T-helper 1 cell treated with Interleukin-12 subunit alpha and Interleukin-12 subunit beta and Interleukin-4 antibody, amounts not matched to agents 30 μg/mL and 1 μg/mL, for 36 hours (primary cell): ENCODE measurements around the gene CGA.

ENCODE experiments used
- H3K27ac Mint-ChIP-seq: one replicate; pipeline ENCODE4 v1.8.0; 2021; ENCODE audit warnings: mild to moderate bottlenecking, mixed read lengths
- H3K27me3 Mint-ChIP-seq: one replicate; pipeline ENCODE4 v1.8.0; 2021; ENCODE audit warnings: low read depth, mixed read lengths
- H3K36me3 Mint-ChIP-seq: one replicate; pipeline ENCODE4 v1.8.0; 2021; ENCODE audit warnings: low read depth, mixed read lengths
- H3K4me1 Mint-ChIP-seq: one replicate; pipeline ENCODE4 v1.8.0; 2021; ENCODE audit warnings: low read depth, mixed read lengths
- H3K4me3 Mint-ChIP-seq: one replicate; pipeline ENCODE4 v1.8.0; 2021; ENCODE audit warnings: mild to moderate bottlenecking, moderate library complexity, mixed read lengths
- H3K9me3 Mint-ChIP-seq: one replicate; pipeline ENCODE4 v1.8.0; 2021; ENCODE audit warnings: mixed read lengths

Gene CGA

GRCh38 chr6:87070741-87071140 is 24.2 kb downstream of the CGA start:
- H3K36me3 Mint-ChIP-seq, result no peaks in the 10 kb centered on the region
- H3K4me1 Mint-ChIP-seq, result peaks cover 3% of the 10 kb centered on the region
- peaks cover 31% of the 10 kb centered on the region for H3K27me3 Mint-ChIP-seq
- H3K4me3 Mint-ChIP-seq, result no peak overlapping the region
- no peak overlapping the region for H3K27ac Mint-ChIP-seq
- H3K9me3 Mint-ChIP-seq, result no peaks in the 10 kb centered on the region

GRCh38 chr6:87068795-87069194 is 26.1 kb downstream of the CGA start:
- Mint-ChIP-seq H3K36me3 (no peaks in the 10 kb centered on the region), H3K27ac (no peak overlapping the region), H3K27me3 (peaks cover 31% of the 10 kb centered on the region)

GRCh38 chr6:87066449-87067333 is 28.2 kb downstream of the CGA start:
- Mint-ChIP-seq H3K27ac (no peak overlapping the region), H3K4me3 (peak overlapping the region; percentile 3), H3K4me1 (peaks cover 3% of the 10 kb centered on the region), H3K27me3 (peaks cover 30% of the 10 kb centered on the region), H3K36me3 (no peaks in the 10 kb centered on the region), H3K9me3 (no peaks in the 10 kb centered on the region)

More at GRCh38 chr6:87068795-87069194, 26.1 kb downstream of the CGA start:
- Mint-ChIP-seq H3K4me3 (no peak overlapping the region), H3K9me3 (no peaks in the 10 kb centered on the region), H3K4me1 (peaks cover 3% of the 10 kb centered on the region)

GRCh38 chr6:87065117-87065516 is 29.8 kb downstream of the CGA start:
- Mint-ChIP-seq H3K4me1 (peaks cover 3% of the 10 kb centered on the region), H3K9me3 (no peaks in the 10 kb centered on the region), H3K4me3 (no peak overlapping the region), H3K36me3 (no peaks in the 10 kb centered on the region), H3K27ac (no peak overlapping the region), H3K27me3 (peaks cover 22% of the 10 kb centered on the region)

- peaks cover 3% of the 10 kb centered on the region for H3K4me1 Mint-ChIP-seq
- H3K4me3 Mint-ChIP-seq, result no peak overlapping the region
- H3K36me3 Mint-ChIP-seq, result no peaks in the 10 kb centered on the region
- peaks cover 14% of the 10 kb centered on the region for H3K27me3 Mint-ChIP-seq
- no peaks in the 10 kb centered on the region for H3K9me3 Mint-ChIP-seq
- no peak overlapping the region for H3K27ac Mint-ChIP-seq
These were observed 35.0 kb downstream of the CGA start for GRCh38 chr6:87059943-87060342.

- H3K27ac Mint-ChIP-seq, result no peak overlapping the region
- H3K4me1 Mint-ChIP-seq, result peaks cover 3% of the 10 kb centered on the region
- H3K27me3 Mint-ChIP-seq, result peaks cover 21% of the 10 kb centered on the region
- no peaks in the 10 kb centered on the region for H3K9me3 Mint-ChIP-seq
- H3K36me3 Mint-ChIP-seq, result no peaks in the 10 kb centered on the region
- H3K4me3 Mint-ChIP-seq, result no peak overlapping the region
These were observed 40.6 kb downstream of the CGA start for GRCh38 chr6:87054143-87054833.

- peaks cover 28% of the 10 kb centered on the region for H3K27me3 Mint-ChIP-seq
- no peaks in the 10 kb centered on the region for H3K36me3 Mint-ChIP-seq
- peaks cover 3% of the 10 kb centered on the region for H3K4me1 Mint-ChIP-seq
- H3K27ac Mint-ChIP-seq, result no peak overlapping the region
- no peaks in the 10 kb centered on the region for H3K9me3 Mint-ChIP-seq
- H3K4me3 Mint-ChIP-seq, result no peak overlapping the region
These were observed 41.6 kb downstream of the CGA start for GRCh38 chr6:87053312-87053711.

- Mint-ChIP-seq H3K9me3 (no peaks in the 10 kb centered on the region), H3K27me3 (peaks cover 23% of the 10 kb centered on the region), H3K4me3 (no peak overlapping the region), H3K4me1 (no peaks in the 10 kb centered on the region), H3K27ac (no peak overlapping the region), H3K36me3 (no peaks in the 10 kb centered on the region)
These were observed 45.1 kb downstream of the CGA start for GRCh38 chr6:87049779-87050178.

GRCh38 chr6:87045521-87046075 is 49.3 kb downstream of the CGA start:
- Mint-ChIP-seq H3K36me3 (no peaks in the 10 kb centered on the region), H3K4me1 (no peaks in the 10 kb centered on the region), H3K27ac (no peak overlapping the region), H3K27me3 (peaks cover 21% of the 10 kb centered on the region), H3K4me3 (no peak overlapping the region), H3K9me3 (no peaks in the 10 kb centered on the region)

- no peaks in the 10 kb centered on the region for H3K4me1 Mint-ChIP-seq
- H3K4me3 Mint-ChIP-seq, result no peak overlapping the region
- no peaks in the 10 kb centered on the region for H3K36me3 Mint-ChIP-seq
- no peaks in the 10 kb centered on the region for H3K9me3 Mint-ChIP-seq
- peaks cover 3% of the 10 kb centered on the region for H3K27me3 Mint-ChIP-seq
- no peak overlapping the region for H3K27ac Mint-ChIP-seq
These were observed 54.2 kb downstream of the CGA start for GRCh38 chr6:87040729-87041128.
